Adipose tissue (tissue), 3 donors: ENCODE measurements around the gene TRMT1. TPM values are rescaled to one million over a fixed set of nuclear protein-coding genes. Genes with fewer than 3 reads are reported as not detected.

Experiments
- polyA plus RNA-seq, 3 donors: library from polyadenylated mRNA; stranded (reverse); fragments of 200-250 nt; gene quantifications; one replicate each; pipeline ENCODE4 v1.2.3, GENCODE V29; 2013
- donor health status: healthy with polysubstance abuse.
- donor health status: Bipolar disorder and iron deficiency.
- donor health status: healthy.

Gene TRMT1
- polyA plus RNA-seq, 3 donors: 25.0 to 38.9 (median 36.7) TPM

Other genes starting within 250 kb of the TRMT1 start
- gene DNASE2, start 235.3 kb downstream of the TRMT1 start, polyA plus RNA-seq: 10 to 100 TPM; 15.6 to 29.0 (median 28.1) TPM
- under 1 TPM in 2 of 3 donors, not detected in 1; 0.04 to 0.07 TPM for gene KLF1, start 229.5 kb downstream of the TRMT1 start, polyA plus RNA-seq
- gene GCDH, start 225.6 kb downstream of the TRMT1 start, polyA plus RNA-seq: 10 to 100 TPM; 27.2 to 73.8 (median 27.3) TPM
- 1 to 10 TPM in 1 of 3 donors, under 1 TPM in 1, not detected in 1; 0.05 to 1.2 TPM for gene SYCE2, start 197.4 kb downstream of the TRMT1 start, polyA plus RNA-seq
- gene FARSA, start 183.0 kb downstream of the TRMT1 start, polyA plus RNA-seq: 10 to 100 TPM; 34.0 to 47.6 (median 35.0) TPM
- gene CALR, start 178.1 kb downstream of the TRMT1 start, polyA plus RNA-seq: 100 to 1,000 TPM; 215 to 433 (median 312) TPM
- 100 to 1,000 TPM in 2 of 3 donors, 10 to 100 TPM in 1; 58.1 to 159 (median 133) TPM for gene RAD23A, start 170.9 kb downstream of the TRMT1 start, polyA plus RNA-seq
- gene GADD45GIP1, start 159.5 kb downstream of the TRMT1 start, polyA plus RNA-seq: 10 to 100 TPM; 34.2 to 51.5 (median 38.2) TPM
- gene DAND5, start 147.2 kb downstream of the TRMT1 start, polyA plus RNA-seq: under 1 TPM; 0.04 to 0.11 (median 0.05) TPM
- 10 to 100 TPM; 12.3 to 88.6 (median 77.6) TPM for gene NFIX, start 121.3 kb downstream of the TRMT1 start, polyA plus RNA-seq
- 10 to 100 TPM in 1 of 3 donors, 1 to 10 TPM in 2; 1.9 to 10.3 (median 7.9) TPM for gene LYL1, start 13.9 kb downstream of the TRMT1 start, polyA plus RNA-seq
- gene NACC1, start 1.5 kb upstream of the TRMT1 start, polyA plus RNA-seq: 10 to 100 TPM in 2 of 3 donors, 1 to 10 TPM in 1; 7.9 to 21.0 (median 16.1) TPM
- gene STX10, start 33.6 kb upstream of the TRMT1 start, polyA plus RNA-seq: 10 to 100 TPM; 34.5 to 69.2 (median 63.1) TPM
- gene IER2, start 33.7 kb upstream of the TRMT1 start, polyA plus RNA-seq: 100 to 1,000 TPM in 2 of 3 donors, 10 to 100 TPM in 1; 65.5 to 532 (median 190) TPM